ENCODE data around the gene GDPD4.

GDPD4 gene

GRCh38 chr11:77309401-77310085, 8.1 kb upstream of the GDPD4 start:
- Histone ChIP-seq H3K36me3 (replicated peaks; ENCODE audit: insufficient read depth, low read length) (no peaks in the 10 kb centered on the region), H3K27me3 (replicated peaks; ENCODE audit: insufficient read depth, low read length) (no peaks in the 10 kb centered on the region), H3K27ac (ENCODE audit: low read length) (no peak overlapping the region), H3K4me2 (ENCODE audit: low read depth, low read length) (no peak overlapping the region), H3F3A (ENCODE audit: insufficient read depth, low read length) (no peaks in the 10 kb centered on the region), H3K9me3 (replicated peaks; ENCODE audit: insufficient read depth, low read length) (no peaks in the 10 kb centered on the region), H3K4me3 (ENCODE audit: low read length) (no peak overlapping the region), H3K4me1 (ENCODE audit: low read length) (no peaks in the 10 kb centered on the region), H3K79me2 (ENCODE audit: low read length) (no peaks in the 10 kb centered on the region), H2AFZ (ENCODE audit: low read length) (no peak overlapping the region), H3K9ac (ENCODE audit: low read length) (no peak overlapping the region), H4K20me1 (ENCODE audit: insufficient read depth, low read length) (no peaks in the 10 kb centered on the region), H3K9me2 (replicated peaks; ENCODE audit: insufficient read depth, low read length) (no peaks in the 10 kb centered on the region)
- no peak for DNase-seq
- no peak for TF ChIP-seq CTCF (IDR thresholded peaks at IDR 0.05; ENCODE audit: low read length)
- TF ChIP-seq EZH2 (optimal IDR thresholded peaks at IDR 0.05; ENCODE audit: low read depth, low read length), result no peak
- no peak for TF ChIP-seq EZH2phosphoT487 (IDR thresholded peaks at IDR 0.05; ENCODE audit: low read length)

GRCh38 chr11:77308838-77309237, 7.4 kb upstream of the GDPD4 start:
- no peak for DNase-seq
- Histone ChIP-seq H4K20me1 (ENCODE audit: insufficient read depth, low read length) (no peaks in the 10 kb centered on the region), H3K4me2 (ENCODE audit: low read depth, low read length) (no peak overlapping the region), H3K27me3 (replicated peaks; ENCODE audit: insufficient read depth, low read length) (no peaks in the 10 kb centered on the region), H3F3A (ENCODE audit: insufficient read depth, low read length) (no peaks in the 10 kb centered on the region), H3K9me3 (replicated peaks; ENCODE audit: insufficient read depth, low read length) (no peaks in the 10 kb centered on the region), H2AFZ (ENCODE audit: low read length) (no peak overlapping the region), H3K36me3 (replicated peaks; ENCODE audit: insufficient read depth, low read length) (no peaks in the 10 kb centered on the region), H3K27ac (ENCODE audit: low read length) (no peak overlapping the region), H3K4me3 (ENCODE audit: low read length) (no peak overlapping the region), H3K9me2 (replicated peaks; ENCODE audit: insufficient read depth, low read length) (no peaks in the 10 kb centered on the region), H3K79me2 (ENCODE audit: low read length) (no peaks in the 10 kb centered on the region), H3K4me1 (ENCODE audit: low read length) (no peaks in the 10 kb centered on the region), H3K9ac (ENCODE audit: low read length) (no peak overlapping the region)
- no peak for TF ChIP-seq CTCF (IDR thresholded peaks at IDR 0.05; ENCODE audit: low read length)
- TF ChIP-seq EZH2phosphoT487 (IDR thresholded peaks at IDR 0.05; ENCODE audit: low read length), result no peak
- no peak for TF ChIP-seq EZH2 (optimal IDR thresholded peaks at IDR 0.05; ENCODE audit: low read depth, low read length)

GRCh38 chr11:77303328-77303727, 1.8 kb upstream of the GDPD4 start:
- H3K4me2 ChIP-seq (ENCODE audit: low read depth, low read length), result no peak overlapping the region
- DNase-seq, result no peak
- H3K4me1 ChIP-seq (ENCODE audit: low read length), result no peaks in the 10 kb centered on the region
- no peak for TF ChIP-seq EZH2phosphoT487 (IDR thresholded peaks at IDR 0.05; ENCODE audit: low read length)
- no peak for TF ChIP-seq EZH2 (optimal IDR thresholded peaks at IDR 0.05; ENCODE audit: low read depth, low read length)
- no peak for TF ChIP-seq CTCF (IDR thresholded peaks at IDR 0.05; ENCODE audit: low read length)
- H3K9me3 ChIP-seq (replicated peaks; ENCODE audit: insufficient read depth, low read length), result no peaks in the 10 kb centered on the region
- no peak overlapping the region for H3K27ac ChIP-seq (ENCODE audit: low read length)
- no peak overlapping the region for H2AFZ ChIP-seq (ENCODE audit: low read length)
- H3K9me2 ChIP-seq (replicated peaks; ENCODE audit: insufficient read depth, low read length), result no peaks in the 10 kb centered on the region
- no peaks in the 10 kb centered on the region for H3K36me3 ChIP-seq (replicated peaks; ENCODE audit: insufficient read depth, low read length)
- no peak overlapping the region for H3K9ac ChIP-seq (ENCODE audit: low read length)
- no peaks in the 10 kb centered on the region for H3F3A ChIP-seq (ENCODE audit: insufficient read depth, low read length)
- no peak overlapping the region for H3K4me3 ChIP-seq (ENCODE audit: low read length)
- H3K79me2 ChIP-seq (ENCODE audit: low read length), result no peaks in the 10 kb centered on the region
- no peaks in the 10 kb centered on the region for H4K20me1 ChIP-seq (ENCODE audit: insufficient read depth, low read length)
- no peaks in the 10 kb centered on the region for H3K27me3 ChIP-seq (replicated peaks; ENCODE audit: insufficient read depth, low read length)

All from MM.1S (cell line).